ENCODE measurements around the gene MAGI1.

MAGI1 gene

GRCh38 chr3:65685621-65686235, 353.0 kb downstream of the MAGI1 start:
- DNase-seq = no peak

GRCh38 chr3:65678516-65678915, 360.2 kb downstream of the MAGI1 start:
- DNase-seq = no peak

GRCh38 chr3:65677486-65678010, 361.2 kb downstream of the MAGI1 start:
- DNase-seq = no peak

- no peak for DNase-seq
These were observed 362.1 kb downstream of the MAGI1 start for GRCh38 chr3:65676580-65676979.

GRCh38 chr3:65675011-65675410, 363.7 kb downstream of the MAGI1 start:
- no peak for DNase-seq

GRCh38 chr3:65674226-65674625, 364.5 kb downstream of the MAGI1 start:
- DNase-seq = no peak

GRCh38 chr3:65672871-65673815, 365.6 kb downstream of the MAGI1 start:
- DNase-seq = no peak

GRCh38 chr3:65672061-65672460, 366.7 kb downstream of the MAGI1 start:
- no peak for DNase-seq

- no peak for DNase-seq
These were observed 367.7 kb downstream of the MAGI1 start for GRCh38 chr3:65671004-65671403.

GRCh38 chr3:65669163-65669875, 369.4 kb downstream of the MAGI1 start:
- no peak for DNase-seq

GRCh38 chr3:65667963-65668362, 370.8 kb downstream of the MAGI1 start:
- no peak for DNase-seq

- no peak for DNase-seq
These were observed 372.1 kb downstream of the MAGI1 start for GRCh38 chr3:65666448-65667091.

- DNase-seq = no peak
These were observed 372.8 kb downstream of the MAGI1 start for GRCh38 chr3:65665915-65666314.

GRCh38 chr3:65664931-65665330, 373.8 kb downstream of the MAGI1 start:
- DNase-seq = no peak

- DNase-seq = no peak
These were observed 374.3 kb downstream of the MAGI1 start for GRCh38 chr3:65664446-65664845.

- no peak for DNase-seq
These were observed 376.6 kb downstream of the MAGI1 start for GRCh38 chr3:65662095-65662494.

GRCh38 chr3:65660000-65660598, 378.6 kb downstream of the MAGI1 start:
- DNase-seq = no peak

- no peak for DNase-seq
These were observed 379.3 kb downstream of the MAGI1 start for GRCh38 chr3:65659396-65659795.

GRCh38 chr3:65658401-65658800, 380.3 kb downstream of the MAGI1 start:
- DNase-seq = no peak

- no peak for DNase-seq
These were observed 383.7 kb downstream of the MAGI1 start for GRCh38 chr3:65655061-65655460.

GRCh38 chr3:65653731-65654130, 385.0 kb downstream of the MAGI1 start:
- no peak for DNase-seq

- DNase-seq = no peak
These were observed 388.5 kb downstream of the MAGI1 start for GRCh38 chr3:65650247-65650646.

Data from left hindlimb (tissue), 1 donor.